K562 (cell line): ENCODE results near the gene TUT4. TPM values are rescaled to one million over a fixed set of nuclear protein-coding genes. Genes with fewer than 3 reads are reported as not detected.

Experiments
- ARID2 ChIP-seq: fragments of 450-650 bp; IDR thresholded peaks from 2 replicates; pipeline ENCODE4 v1.6.1; 2017; ENCODE audit warnings: antibody characterized with exemption, mild to moderate bottlenecking
- CC2D1A ChIP-seq: fragments of 450-650 bp; IDR thresholded peaks from 2 replicates; pipeline ENCODE4 v1.6.1; 2017; ENCODE audit warnings: mild to moderate bottlenecking
- CEBPB ChIP-seq: fragments of 450-650 bp; IDR thresholded peaks from 2 replicates; pipeline ENCODE4 v1.6.1; 2016; ENCODE audit warnings: missing genetic modification characterization, missing compliant biosample characterization
- CHD2 ChIP-seq: IDR thresholded peaks from 2 replicates; pipeline ENCODE4 v1.6.1; 2011; ENCODE audit warnings: low read depth, low read length
- CREM ChIP-seq: IDR thresholded peaks from 2 replicates; pipeline ENCODE4 v1.6.1; 2014; ENCODE audit warnings: antibody characterized with exemption, low read depth
- EP300 ChIP-seq: IDR thresholded peaks from 2 replicates; pipeline ENCODE4 v1.6.1; 2012; ENCODE audit warnings: low read length, improper control_type of control experiment
- ETV5 ChIP-seq: sonication (generic); formaldehyde crosslinking; IDR thresholded peaks from 2 replicates; pipeline ENCODE4 v1.4.0; 2020; ENCODE audit warnings: low read depth, mild to moderate bottlenecking, missing genetic modification reagents
- KDM2B ChIP-seq: fragments of 250-450 bp; sonication (Bioruptor Pico); IDR thresholded peaks from 2 replicates; pipeline ENCODE4 v1.8.0; 2021; ENCODE audit warnings: mild to moderate bottlenecking, moderate library complexity
- KDM4B ChIP-seq, 2 experiments: fragments of 450-650 bp in 1 of 2; sonication (generic) in 1 of 2; IDR thresholded peaks; 2 replicates each; pipeline ENCODE4 v1.6.1; 2016 to 2017; ENCODE audit warnings: borderline replicate concordance in 2 of 2, antibody characterized with exemption in 1 of 2, low read depth in 1 of 2, mild to moderate bottlenecking in 1 of 2
- KLF16 ChIP-seq: IDR thresholded peaks from 2 replicates; pipeline ENCODE4 v1.6.1; 2016; ENCODE audit warnings: antibody characterized with exemption
- NEUROD1 ChIP-seq: fragments of 150-350 bp; IDR thresholded peaks from 2 replicates; pipeline ENCODE4 v1.6.1; 2014; ENCODE audit warnings: borderline replicate concordance, low read length, low read depth; ENCODE audit not compliant: partially characterized antibody
- RBM14 ChIP-seq: fragments of 200-400 bp; formaldehyde crosslinking; IDR thresholded peaks from 2 replicates; pipeline ENCODE4 v1.6.1; 2018; ENCODE audit warnings: low read depth, mild to moderate bottlenecking, low read length, moderate library complexity, borderline replicate concordance; ENCODE audit not compliant: insufficient read depth
- SIRT6 ChIP-seq: IDR thresholded peaks from one replicate; pipeline ENCODE4 v1.6.1; 2012; ENCODE audit warnings: low read depth, mild to moderate bottlenecking, control low read depth, inconsistent platforms, low read length, moderate library complexity
- SRF ChIP-seq, 2 experiments: fragments of 250-450, 450-650 bp in 1 of 2; sonication (Bioruptor Pico) in 1 of 2; sonication (generic) in 1 of 2; formaldehyde crosslinking; IDR thresholded peaks; 2 replicates each; pipeline versions ENCODE4 v1.5.0 to v1.5.1; 2020 to 2022; ENCODE audit warnings: mild to moderate bottlenecking in 1 of 2, missing genetic modification reagents in 1 of 2
- TBP ChIP-seq: optimal IDR thresholded peaks from 2 replicates; pipeline ENCODE3; 2011; ENCODE audit warnings: low read depth, low read length, improper control_type of control experiment
- TRIM24 ChIP-seq, 2 experiments: fragments of 450-650 bp; IDR thresholded peaks; 2 replicates each; pipeline ENCODE4 v1.6.1; 2016
- TRIM28 ChIP-seq: fragments of 450-650 bp; IDR thresholded peaks from 2 replicates; pipeline ENCODE4 v1.6.1; 2017
- ZC3H11A ChIP-seq: IDR thresholded peaks from 2 replicates; pipeline ENCODE4 v1.6.1; 2012; ENCODE audit warnings: low read depth, low read length, improper control_type of control experiment
- ZNF282 ChIP-seq: sonication (generic); formaldehyde crosslinking; IDR thresholded peaks from 2 replicates; pipeline ENCODE4 v1.8.1; 2023; ENCODE audit warnings: missing genetic modification reagents
- ZNF436 ChIP-seq: fragments of 250-450, 450-650 bp; sonication (Bioruptor Pico); formaldehyde crosslinking; IDR thresholded peaks from 2 replicates; pipeline ENCODE4 v1.7.0; 2020; ENCODE audit warnings: mild to moderate bottlenecking
- ZNF444 ChIP-seq: fragments of 250-450 bp; sonication (Bioruptor Pico); IDR thresholded peaks from 2 replicates; pipeline ENCODE4 v1.4.0; 2020; ENCODE audit warnings: mild to moderate bottlenecking, moderate library complexity
- ZNF785 ChIP-seq: fragments of 250-450 bp; sonication (Bioruptor Pico); IDR thresholded peaks from 2 replicates; pipeline ENCODE4 v1.4.0; 2020; ENCODE audit warnings: mild to moderate bottlenecking
- polyA plus RNA-seq, 8 experiments: library from polyadenylated mRNA; depleted of rRNA in 4 of 8; stranded (reverse) in 5 of 8; unstranded in 3 of 8; fragments of >200 nt; fragmentation: Nextera tagmentation in 2 of 8; fragmentation: Illumina TruSeq in 1 of 8; extraction: Ambion mirVana in 2 of 8; extraction: Trizol in 1 of 8; gene quantifications; 2 replicates each; pipeline versions ENCODE4 v1.2.1 to v1.2.3, GENCODE V29; 2011 to 2014; ENCODE audit warnings: inconsistent platforms in 1 of 8, missing spikeins in 1 of 8
- total RNA-seq, 7 experiments: library from RNA; depleted of rRNA in 6 of 7; stranded (reverse); fragments of >200 nt in 6 of 7; fragmentation: Illumina TruSeq in 2 of 7; extraction: Trizol in 2 of 7; gene quantifications; 2 replicates each; pipeline versions ENCODE4 v1.2.1 to v1.2.3, GENCODE V29; 2011 to 2021; ENCODE audit warnings: low replicate concordance in 1 of 7
- TF ChIP-seq, protein P1 (sequence below): fragments of 450-650 bp; IDR thresholded peaks from 2 replicates; pipeline ENCODE4 v1.6.1; 2016
- TF ChIP-seq, protein P2 (sequence below): sonication (generic); formaldehyde crosslinking; IDR thresholded peaks from 2 replicates; pipeline ENCODE4 v1.8.0; 2022; ENCODE audit warnings: mild to moderate bottlenecking, low read depth, missing genetic modification reagents
- TF ChIP-seq, protein P3 (sequence below), 2 experiments: fragments of 450-650 bp; IDR thresholded peaks; 2 replicates each; pipeline ENCODE4 v1.6.1; 2016
- TF ChIP-seq, protein P4 (sequence below): fragments of 450-650 bp; IDR thresholded peaks from 2 replicates; pipeline ENCODE4 v1.7.1; 2018; ENCODE audit warnings: mild to moderate bottlenecking, low read depth; ENCODE audit not compliant: partially characterized antibody

The TUT4 gene
- total and polyA plus RNA-seq, 9 of the 15 experiments (the other 6 are each of a cell fraction or from before 2014, with no cell fraction given) = 15.8 to 53.5 (median 36.7) TPM

DNA sequence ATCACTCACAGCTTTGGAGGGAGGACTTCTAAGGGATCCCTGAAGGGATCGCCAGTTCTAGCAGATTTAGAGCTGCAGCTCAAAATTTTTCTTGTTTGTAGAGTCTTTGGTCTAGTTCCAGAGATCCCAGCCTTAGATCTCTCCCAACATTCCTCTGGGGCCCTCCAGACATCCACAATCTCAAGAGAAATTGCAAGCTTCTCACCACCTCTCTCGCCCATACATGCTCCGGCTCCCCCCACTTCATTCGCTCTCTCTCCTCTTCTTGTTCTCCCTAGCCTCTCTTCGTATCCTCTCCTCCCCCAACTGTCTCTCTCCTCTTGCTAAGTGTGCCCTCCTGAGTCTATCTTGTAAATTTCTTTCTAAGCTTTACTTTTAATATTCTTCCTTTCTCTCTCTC is 15.1 kb upstream of the TUT4 start (continued):
- TF ChIP-seq ZNF436 (CRISPR knock-in tag) (no peak), ZC3H11A (no peak), KDM2B (no peak), CREM (no peak), NEUROD1 (no peak), TRIM28 (no peak), CC2D1A (peak; percentile 73), ZNF282 (CRISPR knock-in tag) (no peak), CEBPB (no peak), ETV5 (CRISPR knock-in tag) (no peak), SIRT6 (no peak), SRF (CRISPR knock-in tag; IDR thresholded peaks at IDR 0.05) (no peak), ARID2 (no peak), TBP (no peak), CHD2 (no peak), TRIM24 (IDR thresholded peaks at IDR 0.05) (no peak), KLF16 (no peak), EP300 (no peak), RBM14 (no peak), ZNF785 (CRISPR knock-in tag) (no peak), KDM4B (IDR thresholded peaks at IDR 0.05; ENCODE audit: borderline replicate concordance in 2 of 2, low read depth in 1 of 2) (no peak), ZNF444 (no peak)
- TF ChIP-seq, protein P1, sequence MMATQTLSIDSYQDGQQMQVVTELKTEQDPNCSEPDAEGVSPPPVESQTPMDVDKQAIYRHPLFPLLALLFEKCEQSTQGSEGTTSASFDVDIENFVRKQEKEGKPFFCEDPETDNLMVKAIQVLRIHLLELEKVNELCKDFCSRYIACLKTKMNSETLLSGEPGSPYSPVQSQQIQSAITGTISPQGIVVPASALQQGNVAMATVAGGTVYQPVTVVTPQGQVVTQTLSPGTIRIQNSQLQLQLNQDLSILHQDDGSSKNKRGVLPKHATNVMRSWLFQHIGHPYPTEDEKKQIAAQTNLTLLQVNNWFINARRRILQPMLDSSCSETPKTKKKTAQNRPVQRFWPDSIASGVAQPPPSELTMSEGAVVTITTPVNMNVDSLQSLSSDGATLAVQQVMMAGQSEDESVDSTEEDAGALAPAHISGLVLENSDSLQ = 0 out of 2 replicates have a peak, but pooled peaks have one; percentile 6
- TF ChIP-seq, protein P2, sequence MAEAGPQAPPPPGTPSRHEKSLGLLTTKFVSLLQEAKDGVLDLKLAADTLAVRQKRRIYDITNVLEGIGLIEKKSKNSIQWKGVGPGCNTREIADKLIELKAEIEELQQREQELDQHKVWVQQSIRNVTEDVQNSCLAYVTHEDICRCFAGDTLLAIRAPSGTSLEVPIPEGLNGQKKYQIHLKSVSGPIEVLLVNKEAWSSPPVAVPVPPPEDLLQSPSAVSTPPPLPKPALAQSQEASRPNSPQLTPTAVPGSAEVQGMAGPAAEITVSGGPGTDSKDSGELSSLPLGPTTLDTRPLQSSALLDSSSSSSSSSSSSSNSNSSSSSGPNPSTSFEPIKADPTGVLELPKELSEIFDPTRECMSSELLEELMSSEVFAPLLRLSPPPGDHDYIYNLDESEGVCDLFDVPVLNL (CRISPR knock-in tag) = no peak
- TF ChIP-seq, protein P3, sequence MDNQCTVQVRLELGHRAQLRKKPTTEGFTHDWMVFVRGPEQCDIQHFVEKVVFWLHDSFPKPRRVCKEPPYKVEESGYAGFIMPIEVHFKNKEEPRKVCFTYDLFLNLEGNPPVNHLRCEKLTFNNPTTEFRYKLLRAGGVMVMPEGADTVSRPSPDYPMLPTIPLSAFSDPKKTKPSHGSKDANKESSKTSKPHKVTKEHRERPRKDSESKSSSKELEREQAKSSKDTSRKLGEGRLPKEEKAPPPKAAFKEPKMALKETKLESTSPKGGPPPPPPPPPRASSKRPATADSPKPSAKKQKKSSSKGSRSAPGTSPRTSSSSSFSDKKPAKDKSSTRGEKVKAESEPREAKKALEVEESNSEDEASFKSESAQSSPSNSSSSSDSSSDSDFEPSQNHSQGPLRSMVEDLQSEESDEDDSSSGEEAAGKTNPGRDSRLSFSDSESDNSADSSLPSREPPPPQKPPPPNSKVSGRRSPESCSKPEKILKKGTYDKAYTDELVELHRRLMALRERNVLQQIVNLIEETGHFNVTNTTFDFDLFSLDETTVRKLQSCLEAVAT (IDR thresholded peaks at IDR 0.05) = peak in 1 of 2 experiments; percentile 52; a peak in 1 of 4 replicates
- TF ChIP-seq, protein P4, sequence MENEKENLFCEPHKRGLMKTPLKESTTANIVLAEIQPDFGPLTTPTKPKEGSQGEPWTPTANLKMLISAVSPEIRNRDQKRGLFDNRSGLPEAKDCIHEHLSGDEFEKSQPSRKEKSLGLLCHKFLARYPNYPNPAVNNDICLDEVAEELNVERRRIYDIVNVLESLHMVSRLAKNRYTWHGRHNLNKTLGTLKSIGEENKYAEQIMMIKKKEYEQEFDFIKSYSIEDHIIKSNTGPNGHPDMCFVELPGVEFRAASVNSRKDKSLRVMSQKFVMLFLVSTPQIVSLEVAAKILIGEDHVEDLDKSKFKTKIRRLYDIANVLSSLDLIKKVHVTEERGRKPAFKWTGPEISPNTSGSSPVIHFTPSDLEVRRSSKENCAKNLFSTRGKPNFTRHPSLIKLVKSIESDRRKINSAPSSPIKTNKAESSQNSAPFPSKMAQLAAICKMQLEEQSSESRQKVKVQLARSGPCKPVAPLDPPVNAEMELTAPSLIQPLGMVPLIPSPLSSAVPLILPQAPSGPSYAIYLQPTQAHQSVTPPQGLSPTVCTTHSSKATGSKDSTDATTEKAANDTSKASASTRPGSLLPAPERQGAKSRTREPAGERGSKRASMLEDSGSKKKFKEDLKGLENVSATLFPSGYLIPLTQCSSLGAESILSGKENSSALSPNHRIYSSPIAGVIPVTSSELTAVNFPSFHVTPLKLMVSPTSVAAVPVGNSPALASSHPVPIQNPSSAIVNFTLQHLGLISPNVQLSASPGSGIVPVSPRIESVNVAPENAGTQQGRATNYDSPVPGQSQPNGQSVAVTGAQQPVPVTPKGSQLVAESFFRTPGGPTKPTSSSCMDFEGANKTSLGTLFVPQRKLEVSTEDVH = no peak
